CD4-positive, alpha-beta memory T cell (primary cell): ENCODE data around the gene DHH. TPM values are rescaled to one million over a fixed set of nuclear protein-coding genes. Genes with fewer than 3 reads are reported as not detected.

Experiments
- CTCF ChIA-PET: fragments of 350-600 bp; sonication (Branson Sonifier 250); formaldehyde crosslinking; loops from one replicate; lab custom pipeline; 2021; ENCODE audit warnings: inconsistent platforms; ENCODE audit not compliant: partially characterized antibody; lab: Charles Lee
- POLR2A ChIA-PET: fragments of 350-600 bp; sonication (Branson Sonifier 250); formaldehyde crosslinking; loops from one replicate; lab custom pipeline; 2021; ENCODE audit not compliant: partially characterized antibody; lab: Charles Lee
- DNase-seq, 5 donors: peaks; one replicate each; pipeline versions ENCODE4 v3.0.0 to v3.0.0-alpha.2; 2020 to 2022; ENCODE audit warnings: mixed read lengths in 1 of 5
- H3K27ac ChIP-seq: one replicate; pipeline ENCODE4 v1.7.0; 2013; ENCODE audit warnings: low read depth, low read length
- H3K27me3 ChIP-seq: 2 replicates; pipeline ENCODE4 v1.7.0; 2013; ENCODE audit warnings: mild to moderate bottlenecking, low read length, moderate library complexity; ENCODE audit not compliant: insufficient read depth
- H3K36me3 ChIP-seq: 2 replicates; pipeline ENCODE4 v1.7.0; 2013; ENCODE audit warnings: mild to moderate bottlenecking, low read length, moderate library complexity; ENCODE audit not compliant: insufficient read depth
- H3K4me1 ChIP-seq: 2 replicates; pipeline ENCODE4 v1.7.0; 2013; ENCODE audit warnings: mild to moderate bottlenecking, low read length, moderate library complexity; ENCODE audit not compliant: insufficient read depth
- H3K4me3 ChIP-seq, 2 donors: one replicate each; pipeline ENCODE4 v1.7.0; 2013; ENCODE audit warnings: low read length in 2 of 2, mild to moderate bottlenecking in 1 of 2
- H3K9me3 ChIP-seq, 2 donors: one replicate each; pipeline ENCODE4 v1.7.0; 2013; ENCODE audit warnings: low read length in 2 of 2, control low read depth in 1 of 2; ENCODE audit not compliant: control insufficient read depth in 1 of 2
- H3K27ac Mint-ChIP-seq, 7 donors: one replicate each; pipeline ENCODE4 v1.8.0; 2020 to 2021; ENCODE audit warnings: mixed read lengths in 7 of 7, mild to moderate bottlenecking in 6 of 7, inconsistent platforms in 3 of 7, moderate library complexity in 3 of 7
- H3K27me3 Mint-ChIP-seq, 2 donors: one replicate each; pipeline ENCODE4 v1.8.0; 2020 to 2021; ENCODE audit warnings: mixed read lengths in 2 of 2
- H3K36me3 Mint-ChIP-seq, 2 donors: one replicate each; pipeline ENCODE4 v1.8.0; 2020 to 2021; ENCODE audit warnings: mixed read lengths in 2 of 2, inconsistent platforms in 1 of 2, mild to moderate bottlenecking in 1 of 2
- H3K4me1 Mint-ChIP-seq, 4 donors: one replicate each; pipeline ENCODE4 v1.8.0; 2020 to 2021; ENCODE audit warnings: mixed read lengths in 4 of 4, mild to moderate bottlenecking in 1 of 4
- H3K4me3 Mint-ChIP-seq, 8 donors: one replicate each; pipeline ENCODE4 v1.8.0; 2020 to 2021; ENCODE audit warnings: mixed read lengths in 8 of 8, mild to moderate bottlenecking in 7 of 8, moderate library complexity in 6 of 8, inconsistent platforms in 3 of 8
- H3K9me3 Mint-ChIP-seq, 8 donors: one replicate each; pipeline ENCODE4 v1.8.0; 2020 to 2021; ENCODE audit warnings: mixed read lengths in 8 of 8, mild to moderate bottlenecking in 5 of 8, inconsistent platforms in 3 of 8, moderate library complexity in 1 of 8
- intact Hi-C: fragments of 100-400 bp; cut with micrococcal nuclease; formaldehyde crosslinking; loops from one replicate; pipeline ENCODE4 v1.15.1; 2023
- polyA plus RNA-seq, 2 donors: library from polyadenylated mRNA; unstranded; fragments of 300-500 nt; fragmentation: Illumina TruSeq; gene quantifications; one replicate each; pipeline ENCODE4 v1.2.3, GENCODE V29; 2021
- total RNA-seq, 2 experiments: library from RNA; stranded (reverse); gene quantifications; one replicate each; pipeline ENCODE4 v1.2.3, GENCODE V29; 2021

DHH gene
- total and polyA plus RNA-seq, 4 experiments from 2014 or later, result 0.35 to 0.44 TPM; not detected in 2

DNA sequence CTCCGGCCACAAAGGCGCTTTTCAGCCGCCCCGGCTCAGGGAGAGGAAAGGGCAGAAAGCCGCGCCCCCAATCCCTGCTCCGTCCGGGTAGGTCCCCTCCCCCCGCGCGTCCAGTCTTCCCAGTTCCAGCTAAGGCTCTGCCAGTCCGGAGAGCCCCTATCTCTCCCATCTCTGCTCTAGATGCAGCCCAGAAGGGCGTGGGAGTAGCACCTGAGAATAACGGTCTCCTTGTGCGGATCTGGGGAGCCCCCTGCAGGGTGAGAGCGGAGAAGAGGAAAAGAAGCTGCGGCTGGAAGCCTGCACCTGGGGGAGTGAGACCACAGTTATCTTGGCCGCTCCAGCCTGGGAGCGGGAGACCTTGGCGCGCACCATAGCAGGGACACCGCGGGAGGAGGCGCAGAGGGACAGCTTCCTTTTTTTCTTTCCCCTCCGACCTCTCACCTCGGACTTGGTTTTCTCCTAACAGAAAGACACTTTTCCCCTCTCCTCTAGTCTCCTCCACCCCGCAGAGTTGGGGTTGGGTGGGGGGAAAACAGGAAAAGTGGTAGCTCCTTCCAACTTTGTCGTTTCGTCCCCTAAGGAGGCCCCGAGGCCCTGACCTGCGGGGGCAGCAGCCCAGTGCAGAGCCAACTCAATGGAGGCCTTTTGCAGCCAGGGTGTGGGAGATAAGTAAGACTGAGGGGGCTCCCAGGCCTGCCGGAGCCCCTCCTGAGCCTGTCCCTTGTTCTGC lies 2.4 kb downstream of the DHH start:
- Histone ChIP-seq H3K36me3 (peaks cover 7% of the 10 kb centered on the region), H3K27me3 (peaks cover 58% of the 10 kb centered on the region), H3K9me3 (no peaks in the 10 kb centered on the region), H3K4me3 (peak overlapping the region in 1 of 2 donors; percentile 22), H3K4me1 (peaks cover 72% of the 10 kb centered on the region), H3K27ac (no peak overlapping the region)
- Mint-ChIP-seq H3K36me3 (peaks cover 15 to 16% of the 10 kb centered on the region in 2 donors), H3K4me1 (peaks cover 32 to 78% (median 50%) of the 10 kb centered on the region in 4 donors), H3K27me3 (peaks cover 30 to 56% of the 10 kb centered on the region in 2 donors), H3K27ac (peak overlapping the region in 1 of 7 donors; percentile 64), H3K9me3 (no peaks in the 10 kb centered on the region), H3K4me3 (peak overlapping the region in 7 of 8 donors; percentile 41 to 76 (median 53))
- intact Hi-C loops, result loop anchor here (1.0 to 2.0 kb wide), 2 partner anchors 28 to 95 kb away; no protein-coding TSS in a partner anchor
- ChIA-PET POLR2A (interaction anchor here (0.6 to 5.0 kb wide), 10 partner anchors 10 to 95 kb away, joined by 3 to 38 read pairs (median 6); partner anchors contain the start of genes LMBR1L, RHEBL1 and TUBA1B), CTCF (interaction anchor here (0.7 to 11.5 kb wide), 22 partner anchors 8 to 239 kb away, joined by 3 to 221 read pairs (median 4); partner anchors contain the start of genes LMBR1L, RHEBL1, TUBA1A and TUBA1B)
- peak; percentile 33 to 61 (median 43) for DNase-seq

GRCh38 chr12:49091836-49092085 lies 2.8 kb downstream of the DHH start:
- Mint-ChIP-seq H3K27ac (peak overlapping the region in 2 of 7 donors; percentile 37 to 64), H3K9me3 (no peaks in the 10 kb centered on the region), H3K36me3 (peaks cover 10 to 16% of the 10 kb centered on the region in 2 donors), H3K27me3 (peaks cover 31 to 56% of the 10 kb centered on the region in 2 donors), H3K4me3 (peak overlapping the region in 6 of 8 donors; percentile 24 to 71 (median 42)), H3K4me1 (peaks cover 34 to 83% (median 53%) of the 10 kb centered on the region in 4 donors)
- CTCF ChIA-PET, result interaction anchor here (0.9 to 11.5 kb wide), 18 partner anchors 7 to 239 kb away, joined by 3 to 221 read pairs (median 6); partner anchors contain the start of genes LMBR1L, RHEBL1, TUBA1A and TUBA1B
- Histone ChIP-seq H3K9me3 (no peaks in the 10 kb centered on the region), H3K4me3 (peak overlapping the region in 1 of 2 donors; percentile 22), H3K4me1 (peaks cover 74% of the 10 kb centered on the region), H3K27me3 (peaks cover 58% of the 10 kb centered on the region), H3K36me3 (peaks cover 2% of the 10 kb centered on the region), H3K27ac (no peak overlapping the region)
- intact Hi-C loops, result loop anchor here (1.0 to 2.0 kb wide), 2 partner anchors 27 to 95 kb away; no protein-coding TSS in a partner anchor
- no peak for DNase-seq
- POLR2A ChIA-PET, result interaction anchor here (0.6 to 5.0 kb wide), 10 partner anchors 14 to 144 kb away, joined by 3 to 38 read pairs (median 6); partner anchors contain the start of genes LMBR1L, RHEBL1 and TUBA1B

GRCh38 chr12:49091056-49091835 lies 3.4 kb downstream of the DHH start:
- H3K36me3 ChIP-seq, result no peaks in the 10 kb centered on the region
- peak overlapping the region in 2 of 7 donors; percentile 19 to 64 for H3K27ac Mint-ChIP-seq
- peaks cover 58% of the 10 kb centered on the region for H3K27me3 ChIP-seq
- no peak for DNase-seq
- intact Hi-C loops, result no loop called here
- CTCF ChIA-PET, result interaction anchor here (0.9 to 11.5 kb wide), 17 partner anchors 9 to 198 kb away, joined by 3 to 221 read pairs (median 6); partner anchors contain the start of genes LMBR1L, RHEBL1, TUBA1A and TUBA1B
- POLR2A ChIA-PET, result interaction anchor here (0.6 to 5.0 kb wide), 7 partner anchors 15 to 144 kb away, joined by 3 to 38 read pairs (median 5); partner anchors contain the start of genes RHEBL1 and TUBA1B
- H3K4me1 ChIP-seq, result peaks cover 74% of the 10 kb centered on the region
- no peak overlapping the region for H3K4me3 ChIP-seq
- H3K4me1 Mint-ChIP-seq, result peaks cover 34 to 88% (median 55%) of the 10 kb centered on the region in 4 donors
- H3K9me3 ChIP-seq, result no peaks in the 10 kb centered on the region
- H3K4me3 Mint-ChIP-seq, result peak overlapping the region in 6 of 8 donors; percentile 43 to 84 (median 76)
- no peaks in the 10 kb centered on the region for H3K9me3 Mint-ChIP-seq
- H3K36me3 Mint-ChIP-seq, result peaks cover 5 to 11% of the 10 kb centered on the region in 2 donors
- H3K27ac ChIP-seq, result no peak overlapping the region
- H3K27me3 Mint-ChIP-seq, result peaks cover 32 to 56% of the 10 kb centered on the region in 2 donors

DNA sequence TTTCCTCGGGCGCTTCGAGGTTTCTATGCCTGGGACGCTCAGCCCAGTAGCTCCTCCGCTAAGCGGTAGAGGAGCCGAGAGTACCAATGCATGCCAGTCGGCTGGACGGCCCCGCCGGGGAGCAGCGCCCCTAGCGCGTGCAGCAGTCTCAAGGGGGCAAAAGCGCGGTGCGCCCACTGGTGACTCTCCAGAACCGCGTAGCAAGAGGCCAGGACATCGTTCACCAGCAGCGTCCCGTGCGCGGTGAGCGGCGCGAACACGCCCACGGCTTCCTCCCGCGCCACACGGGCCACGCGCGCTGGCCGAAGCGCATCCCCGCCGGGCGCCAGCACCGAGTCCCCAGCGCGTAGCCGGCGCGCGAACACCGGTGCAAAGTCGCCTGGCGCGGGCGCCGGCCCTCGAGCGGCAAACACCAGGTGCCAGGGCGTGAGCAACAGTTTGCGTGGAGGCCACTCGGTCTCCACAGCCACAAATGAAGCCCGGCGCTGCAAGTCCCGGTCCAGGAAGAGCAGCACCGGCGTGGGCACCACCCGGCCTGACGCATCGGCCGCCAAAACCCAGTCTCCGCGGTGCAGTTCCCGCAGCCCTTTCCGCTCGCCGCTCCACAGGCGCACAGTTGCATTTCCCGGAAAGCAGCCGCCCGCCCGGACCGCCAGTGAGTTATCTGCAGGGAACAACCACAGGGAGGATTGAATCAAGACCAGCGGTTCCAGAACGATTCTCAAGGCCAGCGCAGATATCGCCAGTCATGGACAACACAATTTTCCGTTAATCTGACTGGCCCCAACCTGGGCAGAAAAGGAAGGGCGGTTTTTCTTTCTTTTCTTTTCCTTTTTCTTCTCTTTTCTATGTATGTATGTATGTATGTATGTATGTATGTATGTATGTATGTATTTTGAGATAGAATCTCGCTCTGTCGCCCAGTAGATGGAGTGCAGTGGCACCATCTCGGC lies 4.5 kb downstream of the DHH start:
- Histone ChIP-seq H3K27ac (no peak overlapping the region), H3K27me3 (peaks cover 58% of the 10 kb centered on the region), H3K36me3 (no peaks in the 10 kb centered on the region), H3K4me3 (peak overlapping the region; percentile 11 to 45), H3K4me1 (peaks cover 74% of the 10 kb centered on the region), H3K9me3 (no peaks in the 10 kb centered on the region)
- H3K36me3 Mint-ChIP-seq, result peaks cover 0 to 3% of the 10 kb centered on the region in 2 donors
- peaks cover 32 to 83% (median 54%) of the 10 kb centered on the region in 4 donors for H3K4me1 Mint-ChIP-seq
- POLR2A ChIA-PET, result interaction anchor here (0.7 to 4.4 kb wide), 7 partner anchors 19 to 145 kb away, joined by 3 to 47 read pairs (median 10); partner anchors contain the start of genes LMBR1L, RHEBL1, TUBA1A and TUBA1B
- peaks cover 32 to 50% of the 10 kb centered on the region in 2 donors for H3K27me3 Mint-ChIP-seq
- H3K27ac Mint-ChIP-seq, result peak overlapping the region in 6 of 7 donors; percentile 6 to 54 (median 32)
- intact Hi-C loops, result loop anchor here (5.0 kb wide), 1 partner anchor 97 kb away; the partner anchor contains the start of gene TUBA1A
- DNase-seq, result peak in 3 of 5 donors; percentile 29 to 43 (median 41)
- peak overlapping the region; percentile 70 to 89 (median 76) for H3K4me3 Mint-ChIP-seq
- no peaks in the 10 kb centered on the region for H3K9me3 Mint-ChIP-seq
- CTCF ChIA-PET, result interaction anchor here (0.9 to 11.5 kb wide), 21 partner anchors 10 to 154 kb away, joined by 3 to 221 read pairs (median 17); partner anchors contain the start of genes LMBR1L, RHEBL1, TUBA1A and TUBA1B

GRCh38 chr12:49088932-49089330 lies 5.7 kb downstream of the DHH start:
- Histone ChIP-seq H3K36me3 (no peaks in the 10 kb centered on the region), H3K4me3 (no peak overlapping the region), H3K27ac (no peak overlapping the region), H3K27me3 (peaks cover 47% of the 10 kb centered on the region), H3K4me1 (peaks cover 62% of the 10 kb centered on the region), H3K9me3 (no peaks in the 10 kb centered on the region)
- Mint-ChIP-seq H3K27me3 (peaks cover 31 to 46% of the 10 kb centered on the region in 2 donors), H3K9me3 (no peaks in the 10 kb centered on the region), H3K4me1 (peaks cover 29 to 71% (median 46%) of the 10 kb centered on the region in 4 donors), H3K36me3 (no peaks in the 10 kb centered on the region), H3K27ac (peak overlapping the region in 1 of 7 donors; percentile 67), H3K4me3 (peak overlapping the region in 5 of 8 donors; percentile 10 to 83 (median 51))
- no peak for DNase-seq
- intact Hi-C loops, result loop anchor here (1.0 to 5.0 kb wide), 7 partner anchors 9 to 146 kb away; partner anchors contain the start of genes LMBR1L, RHEBL1 and TUBA1A
- CTCF ChIA-PET, result interaction anchor here (0.7 to 7.7 kb wide), 36 partner anchors 7 to 336 kb away, joined by 3 to 116 read pairs (median 8); partner anchors contain the start of genes LMBR1L, RHEBL1, TROAP and TUBA1A
- POLR2A ChIA-PET, result interaction anchor here (1.0 to 4.4 kb wide), 11 partner anchors 11 to 148 kb away, joined by 3 to 47 read pairs (median 4); partner anchors contain the start of genes LMBR1L, RHEBL1, TUBA1A and TUBA1B
